Transverse colon (tissue), 4 donors: Measurements from ENCODE around the gene VWF. TPM values are rescaled to one million over a fixed set of nuclear protein-coding genes. Genes with fewer than 3 reads are reported as not detected.

ENCODE experiments used
- DNase-seq: peaks from one replicate; pipeline ENCODE4 v3.0.0-alpha.2; 2019
- H3K27ac ChIP-seq, 4 donors: fragments of 200-600 bp; sonication (generic); 2 replicates each; pipeline ENCODE4 v1.5.1; 2016 to 2018; ENCODE audit warnings: inconsistent platforms in 4 of 4
- H3K27me3 ChIP-seq: fragments of 200-600 bp; sonication (generic); 2 replicates; pipeline ENCODE4 v1.5.1; 2017; ENCODE audit warnings: inconsistent platforms
- H3K36me3 ChIP-seq, 4 donors: fragments of 200-600 bp; sonication (generic); 2 replicates each; pipeline ENCODE4 v1.5.1; 2017 to 2019; ENCODE audit warnings: inconsistent platforms in 4 of 4
- H3K4me1 ChIP-seq, 4 donors: fragments of 200-600 bp; sonication (generic); 2 replicates each; pipeline ENCODE4 v1.5.1; 2017 to 2020; ENCODE audit warnings: inconsistent platforms in 4 of 4
- H3K4me3 ChIP-seq, 4 donors: fragments of 200-600 bp; sonication (generic); 1 replicate in 1 of 4; 2 replicates in 3 of 4; pipeline versions ENCODE4 v1.5.1 to v1.6.1; 2017 to 2019; ENCODE audit warnings: inconsistent platforms in 4 of 4
- H3K9me3 ChIP-seq, 2 donors: fragments of 200-600 bp; sonication (generic); 2 replicates each; pipeline ENCODE4 v1.5.1; 2017 to 2019; ENCODE audit warnings: inconsistent platforms in 2 of 2
- EP300 ChIP-seq: sonication (generic); formaldehyde crosslinking; IDR thresholded peaks from one replicate; pipeline ENCODE4 v1.6.1; 2017; ENCODE audit warnings: antibody characterized with exemption, low read depth
- POLR2A ChIP-seq: fragments of 450-650 bp; IDR thresholded peaks from one replicate; pipeline ENCODE4 v1.6.1; 2016; ENCODE audit warnings: antibody characterized with exemption, mild to moderate bottlenecking, moderate library complexity
- POLR2AphosphoS5 ChIP-seq, 3 donors: sonication (generic); formaldehyde crosslinking; IDR thresholded peaks; one replicate each; pipeline ENCODE4 v1.6.1; 2016; ENCODE audit warnings: antibody characterized with exemption in 3 of 3
- WGBS, 2 donors: methylation state at CpG; one replicate each; pipeline ENCODE4 v1.1.5; 2018; ENCODE audit warnings: low coverage in 1 of 2; 5-methylcytosine and 5-hydroxymethylcytosine counted together
- in situ Hi-C, 4 donors: fragments of 200-750 bp; cut with MboI; loops; one replicate each; pipeline versions ENCODE4 v1.15.0 to v1.15.1; 2017; ENCODE audit warnings: low sequenced_read_pairs in 3 of 4, low pct_ligation_motif_present in 1 of 4, low pct_unique_long_range_greater_than_20kb in 1 of 4
- intact Hi-C: fragments of 100-400 bp; cut with DNase I; formaldehyde crosslinking; loops from one replicate; pipeline ENCODE4 v1.15.1; 2023; ENCODE audit warnings: low total_unique reads
- total RNA-seq, 4 donors: library from RNA; depleted of rRNA; stranded (reverse); fragments of >200 nt; gene quantifications; one replicate each; pipeline ENCODE4 v1.1.0, GENCODE V29; 2016
- TF ChIP-seq, protein P1 (sequence below), 5 experiments: fragments of 200-600 bp in 3 of 5; fragments of 450-650 bp in 2 of 5; sonication (generic) in 3 of 5; IDR thresholded peaks; 1 replicate in 2 of 5; 2 replicates in 3 of 5; pipeline ENCODE4 v1.5.1; 2016 to 2017; ENCODE audit warnings: antibody characterized with exemption in 5 of 5, inconsistent platforms in 3 of 5, mild to moderate bottlenecking in 2 of 5, moderate library complexity in 1 of 5

VWF gene
- total RNA-seq, 4 donors from 2014 or later, result 31.3 to 71.2 (median 51.5) TPM

DNA sequence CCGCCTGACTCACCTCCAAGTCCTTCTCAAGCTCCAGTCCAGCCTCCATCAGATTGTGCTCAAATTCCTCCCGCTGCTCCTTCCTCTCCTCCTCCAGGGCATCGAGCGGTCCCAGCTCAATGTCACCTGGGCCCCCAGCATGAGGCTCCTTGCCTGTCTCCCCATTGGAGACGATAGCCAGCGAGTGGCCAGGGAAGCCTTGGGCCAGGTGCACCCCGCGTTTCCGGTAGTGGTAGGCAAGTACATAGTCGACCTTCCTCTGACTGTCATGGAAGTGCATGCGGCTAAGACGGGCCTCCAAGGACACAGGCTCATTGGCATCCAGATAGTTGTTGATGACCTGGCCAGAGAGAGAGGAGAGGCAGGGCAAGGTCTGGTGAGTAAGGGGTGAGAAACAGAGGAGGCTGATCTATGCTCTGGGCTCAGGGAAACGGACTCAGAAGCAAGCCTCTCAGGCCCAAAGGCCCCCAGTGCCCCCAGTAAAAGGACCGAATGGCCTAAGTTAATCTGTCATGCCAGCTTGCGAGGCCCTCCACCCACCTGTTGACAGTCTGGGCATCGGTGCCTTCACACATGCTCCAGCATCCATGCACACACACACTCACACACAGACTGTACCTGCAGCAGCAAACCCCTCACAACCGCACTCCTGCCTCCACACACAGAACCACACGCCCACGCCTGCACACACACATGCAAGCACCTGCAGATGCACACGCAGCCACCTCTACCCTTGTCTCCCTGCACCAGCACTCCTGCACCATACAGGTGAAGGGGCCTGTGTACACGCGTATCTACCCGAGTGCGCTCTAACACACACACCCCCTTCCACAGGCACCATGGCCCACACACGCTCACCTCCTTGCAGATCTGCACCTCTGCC is 203.2 kb downstream of the VWF start:
- no peak overlapping the region for H3K27ac ChIP-seq
- no peaks in the 10 kb centered on the region for H3K27me3 ChIP-seq
- intact Hi-C loops (no loop called here), in situ Hi-C loops (no loop called here)
- WGBS, 2 donors, result 88 to 96% methylated on average over 5 to 25 of the region's 25 CpGs
- H3K4me3 ChIP-seq, result no peak overlapping the region
- H3K9me3 ChIP-seq, result no peaks in the 10 kb centered on the region
- H3K4me1 ChIP-seq, result no peaks in the 10 kb centered on the region
- DNase-seq, result no peak
- H3K36me3 ChIP-seq, result no peaks in the 10 kb centered on the region
- TF ChIP-seq, protein P1, sequence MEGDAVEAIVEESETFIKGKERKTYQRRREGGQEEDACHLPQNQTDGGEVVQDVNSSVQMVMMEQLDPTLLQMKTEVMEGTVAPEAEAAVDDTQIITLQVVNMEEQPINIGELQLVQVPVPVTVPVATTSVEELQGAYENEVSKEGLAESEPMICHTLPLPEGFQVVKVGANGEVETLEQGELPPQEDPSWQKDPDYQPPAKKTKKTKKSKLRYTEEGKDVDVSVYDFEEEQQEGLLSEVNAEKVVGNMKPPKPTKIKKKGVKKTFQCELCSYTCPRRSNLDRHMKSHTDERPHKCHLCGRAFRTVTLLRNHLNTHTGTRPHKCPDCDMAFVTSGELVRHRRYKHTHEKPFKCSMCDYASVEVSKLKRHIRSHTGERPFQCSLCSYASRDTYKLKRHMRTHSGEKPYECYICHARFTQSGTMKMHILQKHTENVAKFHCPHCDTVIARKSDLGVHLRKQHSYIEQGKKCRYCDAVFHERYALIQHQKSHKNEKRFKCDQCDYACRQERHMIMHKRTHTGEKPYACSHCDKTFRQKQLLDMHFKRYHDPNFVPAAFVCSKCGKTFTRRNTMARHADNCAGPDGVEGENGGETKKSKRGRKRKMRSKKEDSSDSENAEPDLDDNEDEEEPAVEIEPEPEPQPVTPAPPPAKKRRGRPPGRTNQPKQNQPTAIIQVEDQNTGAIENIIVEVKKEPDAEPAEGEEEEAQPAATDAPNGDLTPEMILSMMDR (IDR thresholded peaks at IDR 0.05), result no peak
- no peak for TF ChIP-seq POLR2AphosphoS5 (IDR thresholded peaks at IDR 0.05)
- TF ChIP-seq POLR2A, result no peak
- TF ChIP-seq EP300, result no peak

DNA sequence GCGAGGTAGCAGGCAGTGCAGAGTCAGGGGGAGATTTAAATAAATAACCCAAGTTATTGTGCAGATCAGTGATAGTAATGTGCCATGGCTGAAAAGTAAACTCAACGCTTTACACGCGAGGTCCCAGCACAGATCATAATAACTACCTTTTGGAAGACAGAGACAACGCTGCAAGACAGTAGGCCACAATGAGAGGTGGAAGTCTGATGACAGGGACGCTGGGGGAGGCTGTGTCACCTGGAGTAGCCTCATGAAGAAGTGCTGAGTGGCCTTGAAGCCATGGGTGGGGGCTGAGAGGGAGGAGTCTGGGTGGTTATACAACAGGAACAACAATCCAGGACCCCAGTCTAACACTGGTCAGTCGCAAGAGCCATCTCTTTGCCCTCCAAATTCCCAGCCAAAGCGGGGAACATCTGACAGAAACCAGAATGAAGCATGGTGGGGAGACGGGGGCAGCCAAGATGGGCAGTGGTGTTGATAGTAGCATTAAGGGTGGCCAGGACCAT is 207.6 kb downstream of the VWF start:
- no peak for DNase-seq
- no peaks in the 10 kb centered on the region for H3K9me3 ChIP-seq
- 69 to 82% methylated on average over 5 to 9 of the region's 9 CpGs for WGBS, 2 donors
- no peaks in the 10 kb centered on the region for H3K36me3 ChIP-seq
- no peaks in the 10 kb centered on the region for H3K27me3 ChIP-seq
- TF ChIP-seq, protein P1 (IDR thresholded peaks at IDR 0.05), result no peak
- TF ChIP-seq EP300 (no peak), POLR2AphosphoS5 (IDR thresholded peaks at IDR 0.05) (no peak), POLR2A (no peak)
- no peaks in the 10 kb centered on the region for H3K4me1 ChIP-seq
- intact Hi-C loops, result no loop called here
- H3K27ac ChIP-seq, result no peak overlapping the region
- no peak overlapping the region for H3K4me3 ChIP-seq
- in situ Hi-C loops, result no loop called here

DNA sequence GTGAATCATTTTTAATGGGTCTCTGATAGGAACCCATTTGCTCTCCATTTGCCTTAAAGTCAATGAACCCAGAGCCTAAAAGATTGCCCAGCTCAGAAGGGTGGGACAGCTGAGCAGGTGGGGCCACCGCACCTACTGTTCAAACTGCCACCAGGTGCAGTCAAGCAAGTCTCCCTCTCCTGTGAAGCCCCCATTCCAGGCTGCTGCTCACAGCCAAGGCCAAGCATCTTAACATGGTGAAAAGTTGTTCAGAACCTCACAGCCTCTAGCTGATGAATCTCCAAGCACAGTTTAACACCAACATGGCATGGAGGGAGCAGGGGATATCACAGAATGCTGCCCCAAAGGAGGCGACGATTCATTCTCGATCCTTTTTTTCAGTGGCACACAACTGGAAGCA is 209.0 kb downstream of the VWF start:
- no peaks in the 10 kb centered on the region for H3K27me3 ChIP-seq
- TF ChIP-seq POLR2AphosphoS5 (IDR thresholded peaks at IDR 0.05), result no peak
- no peak for TF ChIP-seq POLR2A
- no peak for TF ChIP-seq EP300
- TF ChIP-seq, protein P1 (IDR thresholded peaks at IDR 0.05), result no peak
- no peak overlapping the region for H3K27ac ChIP-seq
- in situ Hi-C loops (no loop called here), intact Hi-C loops (no loop called here)
- no peaks in the 10 kb centered on the region for H3K4me1 ChIP-seq
- H3K36me3 ChIP-seq, result no peaks in the 10 kb centered on the region
- DNase-seq, result no peak
- WGBS, 2 donors, result 75% methylated on average over 4 of the region's 4 CpGs; no CpG with 5 or more reads in 1 of the 2 donors
- no peak overlapping the region for H3K4me3 ChIP-seq
- H3K9me3 ChIP-seq, result no peaks in the 10 kb centered on the region

DNA sequence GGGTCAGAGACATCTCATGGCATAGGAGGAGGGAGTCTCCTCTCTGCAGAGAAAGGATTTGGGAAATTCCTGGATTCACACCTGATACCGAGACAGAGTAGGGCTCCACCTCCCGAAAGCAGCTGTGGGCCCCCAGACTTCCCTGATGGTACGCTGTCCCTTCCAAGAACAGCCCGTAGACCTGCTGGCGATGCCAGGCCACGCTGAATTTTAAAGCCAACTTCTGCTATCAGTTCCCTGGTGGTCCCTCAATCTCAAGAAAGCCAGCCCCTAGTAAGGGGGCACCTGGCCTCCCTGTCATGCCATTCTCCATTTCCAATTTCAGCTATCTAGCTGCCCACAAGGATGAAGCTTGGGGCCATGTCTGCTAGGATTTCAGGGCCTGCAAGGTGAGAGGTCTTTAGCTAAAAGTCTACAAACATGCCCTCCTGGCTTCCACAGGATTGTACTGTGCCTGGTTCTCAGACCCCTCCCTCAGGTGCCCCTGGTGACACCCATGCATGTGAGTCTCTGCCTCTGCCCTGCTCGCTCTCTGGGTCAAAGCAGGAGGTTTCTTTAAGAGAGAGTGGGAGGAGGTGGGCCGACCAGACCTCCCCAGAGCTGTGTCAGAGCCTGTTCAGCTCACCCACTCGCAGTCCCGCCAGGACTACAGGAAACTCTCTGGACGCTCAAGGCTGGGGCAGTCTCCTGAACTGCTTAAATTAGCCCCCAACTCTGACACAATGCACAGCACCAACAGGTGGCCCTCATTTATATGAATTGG is 209.9 kb downstream of the VWF start:
- DNase-seq, result no peak
- Histone ChIP-seq H3K4me1 (no peaks in the 10 kb centered on the region), H3K36me3 (no peaks in the 10 kb centered on the region), H3K4me3 (no peak overlapping the region), H3K27me3 (no peaks in the 10 kb centered on the region), H3K27ac (no peak overlapping the region), H3K9me3 (no peaks in the 10 kb centered on the region)
- TF ChIP-seq, protein P1 (IDR thresholded peaks at IDR 0.05), result no peak
- no peak for TF ChIP-seq EP300
- TF ChIP-seq POLR2A, result no peak
- TF ChIP-seq POLR2AphosphoS5 (IDR thresholded peaks at IDR 0.05), result no peak
- intact Hi-C loops, result no loop called here
- in situ Hi-C loops, result no loop called here
- WGBS, 2 donors, result 78% methylated on average over 11 of the region's 11 CpGs; no CpG with 5 or more reads in 1 of the 2 donors
